Esophagus squamous epithelium (tissue), 5 donors: Measurements from ENCODE around the gene P2RY6. TPM values are rescaled to one million over a fixed set of nuclear protein-coding genes. Genes with fewer than 3 reads are reported as not detected.

Experiments
- DNase-seq: peaks from one replicate; lab custom pipeline; 2025; lab: John Stamatoyannopoulos, UW
- H3K27ac ChIP-seq, 4 donors: fragments of 200-600 bp; sonication (generic); one replicate each; pipeline ENCODE4 v1.5.1; 2016 to 2019; ENCODE audit warnings: mild to moderate bottlenecking in 1 of 4
- H3K27me3 ChIP-seq, 4 donors: fragments of 200-600 bp; sonication (generic); 1 replicate in 3 of 4; 2 replicates in 1 of 4; pipeline versions ENCODE4 v1.5.1 to v1.6.0; 2017 to 2021; ENCODE audit warnings: antibody characterized with exemption in 1 of 4
- H3K36me3 ChIP-seq, 3 donors: fragments of 200-600 bp; sonication (generic); one replicate each; pipeline ENCODE4 v1.5.1; 2016 to 2019
- H3K4me1 ChIP-seq, 3 donors: fragments of 200-600 bp; sonication (generic); one replicate each; pipeline ENCODE4 v1.5.1; 2017 to 2019
- H3K4me3 ChIP-seq, 4 donors: fragments of 200-600 bp; sonication (generic); 1 replicate in 3 of 4; 2 replicates in 1 of 4; pipeline ENCODE4 v1.5.1; 2016 to 2019; ENCODE audit warnings: mild to moderate bottlenecking in 2 of 4, moderate library complexity in 1 of 4
- H3K9me3 ChIP-seq, 3 donors: fragments of 200-600 bp; sonication (generic); one replicate each; pipeline ENCODE4 v1.5.1; 2016 to 2019
- POLR2A ChIP-seq, 4 donors: fragments of 450-650 bp; IDR thresholded peaks; one replicate each; pipeline ENCODE4 v1.6.1; 2017; ENCODE audit warnings: antibody characterized with exemption in 4 of 4, mild to moderate bottlenecking in 4 of 4, moderate library complexity in 3 of 4
- WGBS, 2 donors: methylation state at CpG; one replicate each; pipeline ENCODE4 v1.1.5; 2018; 5-methylcytosine and 5-hydroxymethylcytosine counted together
- intact Hi-C: fragments of 100-400 bp; cut with DNase I; formaldehyde crosslinking; loops from one replicate; pipeline ENCODE4 v1.15.0; 2022
- total RNA-seq, 4 donors: library from RNA; depleted of rRNA; stranded (reverse); fragments of >200 nt; gene quantifications; one replicate each; pipeline ENCODE4 v1.1.0, GENCODE V29; 2016
- TF ChIP-seq, protein P1 (sequence below), 6 experiments: fragments of 450-650 bp in 4 of 6; fragments of 200-600 bp in 2 of 6; sonication (generic) in 2 of 6; IDR thresholded peaks; one replicate each; pipeline ENCODE4 v1.5.1; 2016 to 2019; ENCODE audit warnings: antibody characterized with exemption in 6 of 6, mild to moderate bottlenecking in 4 of 6, moderate library complexity in 4 of 6
- donor health status: DM: yes; HTN: yes; CAD: no.

Gene P2RY6
- total RNA-seq, 4 donors from 2014 or later: 0.26 to 3.6 (median 1.3) TPM

DNA sequence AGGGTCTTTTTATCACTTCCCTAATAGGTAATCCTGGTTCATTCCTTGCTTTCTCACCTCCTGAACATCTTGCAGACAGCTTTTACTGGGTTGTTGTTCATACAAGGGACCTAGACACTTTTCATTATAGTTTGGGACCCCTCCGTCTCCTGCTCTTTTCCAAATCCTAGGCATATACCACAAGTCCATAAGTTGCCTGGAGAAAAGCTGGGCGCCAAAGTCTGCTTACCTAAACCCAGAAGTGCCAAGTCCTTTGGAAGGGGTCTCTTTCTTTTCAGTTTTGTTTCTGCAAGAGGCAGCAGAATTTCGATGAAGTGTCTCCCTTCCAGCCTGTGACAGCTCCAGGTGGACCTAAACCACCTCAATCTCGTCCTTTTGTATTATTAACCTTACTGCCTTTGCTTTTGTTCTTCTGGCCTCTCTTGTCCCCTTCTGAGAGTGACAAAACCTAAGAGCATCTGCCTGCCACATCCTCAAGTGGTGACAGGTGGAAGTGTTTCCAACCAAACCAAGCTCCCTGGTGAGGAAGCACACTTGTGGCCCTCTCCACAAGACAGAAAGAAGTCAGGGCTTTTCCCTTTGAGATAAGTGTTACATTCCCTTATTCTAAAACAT lies 19.5 kb upstream of the P2RY6 start:
- intact Hi-C loops: no loop called here
- Histone ChIP-seq H3K9me3 (no peaks in the 10 kb centered on the region), H3K4me3 (no peak overlapping the region), H3K27ac (no peak overlapping the region), H3K27me3 (no peaks in the 10 kb centered on the region), H3K4me1 (peaks cover 0 to 6% (median 4%) of the 10 kb centered on the region in 3 donors), H3K36me3 (no peaks in the 10 kb centered on the region)
- TF ChIP-seq, protein P1, sequence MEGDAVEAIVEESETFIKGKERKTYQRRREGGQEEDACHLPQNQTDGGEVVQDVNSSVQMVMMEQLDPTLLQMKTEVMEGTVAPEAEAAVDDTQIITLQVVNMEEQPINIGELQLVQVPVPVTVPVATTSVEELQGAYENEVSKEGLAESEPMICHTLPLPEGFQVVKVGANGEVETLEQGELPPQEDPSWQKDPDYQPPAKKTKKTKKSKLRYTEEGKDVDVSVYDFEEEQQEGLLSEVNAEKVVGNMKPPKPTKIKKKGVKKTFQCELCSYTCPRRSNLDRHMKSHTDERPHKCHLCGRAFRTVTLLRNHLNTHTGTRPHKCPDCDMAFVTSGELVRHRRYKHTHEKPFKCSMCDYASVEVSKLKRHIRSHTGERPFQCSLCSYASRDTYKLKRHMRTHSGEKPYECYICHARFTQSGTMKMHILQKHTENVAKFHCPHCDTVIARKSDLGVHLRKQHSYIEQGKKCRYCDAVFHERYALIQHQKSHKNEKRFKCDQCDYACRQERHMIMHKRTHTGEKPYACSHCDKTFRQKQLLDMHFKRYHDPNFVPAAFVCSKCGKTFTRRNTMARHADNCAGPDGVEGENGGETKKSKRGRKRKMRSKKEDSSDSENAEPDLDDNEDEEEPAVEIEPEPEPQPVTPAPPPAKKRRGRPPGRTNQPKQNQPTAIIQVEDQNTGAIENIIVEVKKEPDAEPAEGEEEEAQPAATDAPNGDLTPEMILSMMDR (IDR thresholded peaks at IDR 0.05): peak in 1 of 6 experiments; percentile 23
- TF ChIP-seq POLR2A (IDR thresholded peaks at IDR 0.05): no peak
- 82 to 90% methylated on average over 4 of the region's 4 CpGs for WGBS, 2 donors
- DNase-seq: no peak

GRCh38 chr11:73257342-73258103 lies 14.6 kb upstream of the P2RY6 start:
- peak overlapping the region in 2 of 4 donors; percentile 20 to 64 for H3K27ac ChIP-seq
- 59 to 86% methylated on average over 5 to 6 of the region's 6 CpGs for WGBS, 2 donors
- H3K27me3 ChIP-seq: no peaks in the 10 kb centered on the region
- no peak for DNase-seq
- intact Hi-C loops: no loop called here
- H3K4me1 ChIP-seq: peaks cover 0 to 15% (median 10%) of the 10 kb centered on the region in 3 donors
- H3K9me3 ChIP-seq: no peaks in the 10 kb centered on the region
- H3K36me3 ChIP-seq: no peaks in the 10 kb centered on the region
- no peak overlapping the region for H3K4me3 ChIP-seq
- no peak for TF ChIP-seq POLR2A (IDR thresholded peaks at IDR 0.05)
- TF ChIP-seq, protein P1 (IDR thresholded peaks at IDR 0.05): no peak

DNA sequence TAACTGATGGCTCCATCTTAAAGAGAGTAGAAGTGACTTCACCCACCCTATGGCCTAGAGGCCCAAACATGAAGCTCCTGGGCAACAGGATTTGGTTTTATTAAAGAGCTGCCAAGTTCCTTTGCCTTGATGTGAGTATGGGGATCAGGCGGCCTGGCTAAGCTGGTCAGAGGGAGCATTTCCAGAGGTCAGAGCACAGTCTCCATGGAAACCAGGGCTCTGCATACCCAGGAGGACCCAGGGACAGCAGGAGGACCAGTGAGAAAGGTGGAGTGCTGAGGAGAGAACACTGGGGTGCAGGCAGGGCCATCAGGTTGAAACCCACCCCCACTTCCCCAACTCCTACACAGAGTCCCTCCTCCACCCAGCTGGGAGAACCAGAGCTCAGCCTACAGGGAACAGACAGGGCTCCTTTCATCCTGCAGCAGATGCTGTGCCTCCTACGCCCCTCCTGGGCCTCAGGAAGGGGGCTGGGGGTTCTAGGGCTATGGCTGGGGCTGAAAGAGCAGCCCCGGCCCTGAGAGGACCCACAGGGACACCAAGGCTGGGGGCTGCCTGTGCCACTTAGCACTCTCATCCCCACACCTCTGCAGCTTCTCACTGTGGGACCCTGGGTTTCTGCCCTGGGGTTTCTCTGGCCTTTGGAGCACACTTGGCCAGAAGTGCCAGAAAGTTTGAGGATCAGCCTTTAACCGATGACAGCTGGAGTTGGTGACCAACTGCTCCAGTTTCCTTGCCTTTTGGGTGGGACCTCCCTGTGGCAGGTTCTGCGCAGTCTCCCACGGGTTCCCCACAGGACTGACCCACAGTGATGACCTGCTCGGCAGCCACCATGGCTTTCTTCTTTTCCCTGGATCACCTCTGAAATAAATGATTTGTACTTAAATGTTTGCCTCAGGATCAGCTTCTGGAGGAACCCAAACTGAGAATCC lies 13.8 kb upstream of the P2RY6 start:
- H3K27me3 ChIP-seq: peaks cover 0 to 7% (median 0%) of the 10 kb centered on the region in 4 donors
- peak overlapping the region in 2 of 4 donors; percentile 20 to 64 for H3K27ac ChIP-seq
- no peak overlapping the region for H3K4me3 ChIP-seq
- intact Hi-C loops: no loop called here
- no peaks in the 10 kb centered on the region for H3K9me3 ChIP-seq
- no peak for DNase-seq
- no peaks in the 10 kb centered on the region for H3K36me3 ChIP-seq
- 96 to 100% methylated on average over 3 to 6 of the region's 7 CpGs for WGBS, 2 donors
- H3K4me1 ChIP-seq: peaks cover 0 to 15% (median 10%) of the 10 kb centered on the region in 3 donors
- no peak for TF ChIP-seq POLR2A (IDR thresholded peaks at IDR 0.05)
- TF ChIP-seq, protein P1 (IDR thresholded peaks at IDR 0.05): no peak

- no peak overlapping the region for H3K4me3 ChIP-seq
- peaks cover 0 to 21% (median 15%) of the 10 kb centered on the region in 3 donors for H3K4me1 ChIP-seq
- H3K27ac ChIP-seq: no peak overlapping the region
- WGBS, 2 donors: 64 to 70% methylated on average over 3 of the region's 3 CpGs
- no peak for DNase-seq
- no peaks in the 10 kb centered on the region for H3K9me3 ChIP-seq
- H3K27me3 ChIP-seq: peaks cover 0 to 19% (median under 1%) of the 10 kb centered on the region in 4 donors
- TF ChIP-seq, protein P1 (IDR thresholded peaks at IDR 0.05): no peak
- TF ChIP-seq POLR2A (IDR thresholded peaks at IDR 0.05): no peak
- intact Hi-C loops: no loop called here
- H3K36me3 ChIP-seq: no peaks in the 10 kb centered on the region
Observed at GRCh38 chr11:73259406-73260126, 12.6 kb upstream of the P2RY6 start.
